Neural cell (in vitro differentiated cells): ENCODE results near the gene SLC15A4.

Experiments used
- EP300 ChIP-seq: fragments of 450-650 bp; conservative IDR thresholded peaks from 2 replicates; pipeline ENCODE4 v1.6.1; 2014; ENCODE audit warnings: antibody characterized with exemption, mild to moderate bottlenecking, moderate library complexity; ENCODE audit not compliant: poor library complexity, severe bottlenecking
- EZH2 ChIP-seq: fragments of 200-600, 300-800 bp; shearing (Covaris generic), sonication (generic); IDR thresholded peaks from 2 replicates; pipeline ENCODE4 v1.6.1; 2014; ENCODE audit warnings: antibody characterized with exemption, low read length, borderline replicate concordance, mild to moderate bottlenecking; ENCODE audit not compliant: insufficient read depth, poor library complexity, severe bottlenecking
- POLR2AphosphoS5 ChIP-seq: IDR thresholded peaks from 2 replicates; pipeline ENCODE4 v1.6.1; 2012
- RAD21 ChIP-seq: fragments of 450-650 bp; conservative IDR thresholded peaks from 2 replicates; pipeline ENCODE4 v1.6.1; 2014; ENCODE audit warnings: antibody characterized with exemption, mild to moderate bottlenecking, moderate library complexity
- SMC3 ChIP-seq: fragments of 450-650 bp; conservative IDR thresholded peaks from 2 replicates; pipeline ENCODE4 v1.6.1; 2014; ENCODE audit warnings: antibody characterized with exemption, mild to moderate bottlenecking, moderate library complexity; ENCODE audit not compliant: poor library complexity
- TAF1 ChIP-seq: IDR thresholded peaks from 2 replicates; pipeline ENCODE4 v1.6.1; 2012; ENCODE audit warnings: low read depth
- TF ChIP-seq, protein P1 (sequence below): fragments of 450-650 bp; IDR thresholded peaks from 2 replicates; pipeline ENCODE4 v1.5.1; 2014; ENCODE audit warnings: antibody characterized with exemption, mild to moderate bottlenecking, moderate library complexity; ENCODE audit not compliant: poor library complexity, severe bottlenecking
- TF ChIP-seq, protein P2 (sequence below): IDR thresholded peaks from 2 replicates; pipeline ENCODE4 v1.6.1; 2012; ENCODE audit warnings: borderline replicate concordance

DNA sequence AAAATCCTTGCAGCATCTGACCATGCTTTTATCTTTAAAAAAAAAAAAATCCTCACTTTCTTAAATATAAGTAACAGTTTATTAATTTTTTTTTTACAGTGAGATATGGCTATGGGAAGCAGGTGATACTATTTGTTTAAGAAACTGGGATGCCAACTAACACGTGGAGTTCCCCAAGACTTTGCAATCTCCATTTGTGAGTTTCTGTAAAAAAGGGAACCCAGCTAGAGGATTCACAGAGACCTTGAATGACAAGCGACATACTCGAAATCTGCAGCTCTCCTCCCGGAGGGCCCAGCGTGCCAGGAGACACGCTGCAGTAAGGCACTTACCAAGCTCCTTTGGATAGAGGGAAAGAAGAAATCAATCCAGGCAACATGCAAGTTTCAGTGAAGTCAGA lies 30.1 kb downstream of the SLC15A4 start:
- TF ChIP-seq EZH2 (no peak), POLR2AphosphoS5 (no peak), EP300 (no peak), SMC3 (no peak), TAF1 (no peak), RAD21 (no peak)
- TF ChIP-seq, protein P1, sequence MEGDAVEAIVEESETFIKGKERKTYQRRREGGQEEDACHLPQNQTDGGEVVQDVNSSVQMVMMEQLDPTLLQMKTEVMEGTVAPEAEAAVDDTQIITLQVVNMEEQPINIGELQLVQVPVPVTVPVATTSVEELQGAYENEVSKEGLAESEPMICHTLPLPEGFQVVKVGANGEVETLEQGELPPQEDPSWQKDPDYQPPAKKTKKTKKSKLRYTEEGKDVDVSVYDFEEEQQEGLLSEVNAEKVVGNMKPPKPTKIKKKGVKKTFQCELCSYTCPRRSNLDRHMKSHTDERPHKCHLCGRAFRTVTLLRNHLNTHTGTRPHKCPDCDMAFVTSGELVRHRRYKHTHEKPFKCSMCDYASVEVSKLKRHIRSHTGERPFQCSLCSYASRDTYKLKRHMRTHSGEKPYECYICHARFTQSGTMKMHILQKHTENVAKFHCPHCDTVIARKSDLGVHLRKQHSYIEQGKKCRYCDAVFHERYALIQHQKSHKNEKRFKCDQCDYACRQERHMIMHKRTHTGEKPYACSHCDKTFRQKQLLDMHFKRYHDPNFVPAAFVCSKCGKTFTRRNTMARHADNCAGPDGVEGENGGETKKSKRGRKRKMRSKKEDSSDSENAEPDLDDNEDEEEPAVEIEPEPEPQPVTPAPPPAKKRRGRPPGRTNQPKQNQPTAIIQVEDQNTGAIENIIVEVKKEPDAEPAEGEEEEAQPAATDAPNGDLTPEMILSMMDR: no peak
- TF ChIP-seq, protein P2, sequence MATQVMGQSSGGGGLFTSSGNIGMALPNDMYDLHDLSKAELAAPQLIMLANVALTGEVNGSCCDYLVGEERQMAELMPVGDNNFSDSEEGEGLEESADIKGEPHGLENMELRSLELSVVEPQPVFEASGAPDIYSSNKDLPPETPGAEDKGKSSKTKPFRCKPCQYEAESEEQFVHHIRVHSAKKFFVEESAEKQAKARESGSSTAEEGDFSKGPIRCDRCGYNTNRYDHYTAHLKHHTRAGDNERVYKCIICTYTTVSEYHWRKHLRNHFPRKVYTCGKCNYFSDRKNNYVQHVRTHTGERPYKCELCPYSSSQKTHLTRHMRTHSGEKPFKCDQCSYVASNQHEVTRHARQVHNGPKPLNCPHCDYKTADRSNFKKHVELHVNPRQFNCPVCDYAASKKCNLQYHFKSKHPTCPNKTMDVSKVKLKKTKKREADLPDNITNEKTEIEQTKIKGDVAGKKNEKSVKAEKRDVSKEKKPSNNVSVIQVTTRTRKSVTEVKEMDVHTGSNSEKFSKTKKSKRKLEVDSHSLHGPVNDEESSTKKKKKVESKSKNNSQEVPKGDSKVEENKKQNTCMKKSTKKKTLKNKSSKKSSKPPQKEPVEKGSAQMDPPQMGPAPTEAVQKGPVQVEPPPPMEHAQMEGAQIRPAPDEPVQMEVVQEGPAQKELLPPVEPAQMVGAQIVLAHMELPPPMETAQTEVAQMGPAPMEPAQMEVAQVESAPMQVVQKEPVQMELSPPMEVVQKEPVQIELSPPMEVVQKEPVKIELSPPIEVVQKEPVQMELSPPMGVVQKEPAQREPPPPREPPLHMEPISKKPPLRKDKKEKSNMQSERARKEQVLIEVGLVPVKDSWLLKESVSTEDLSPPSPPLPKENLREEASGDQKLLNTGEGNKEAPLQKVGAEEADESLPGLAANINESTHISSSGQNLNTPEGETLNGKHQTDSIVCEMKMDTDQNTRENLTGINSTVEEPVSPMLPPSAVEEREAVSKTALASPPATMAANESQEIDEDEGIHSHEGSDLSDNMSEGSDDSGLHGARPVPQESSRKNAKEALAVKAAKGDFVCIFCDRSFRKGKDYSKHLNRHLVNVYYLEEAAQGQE: no peak
